Ammon's horn (tissue), 1 donor: ENCODE data around the gene SHQ1.

ENCODE experiments used
- DNase-seq: peaks from one replicate; pipeline ENCODE4 v3.0.0-alpha.2; 2016; ENCODE audit warnings: low spot score

SHQ1 gene

GRCh38 chr3:72848703-72849081, 447 bp upstream of the SHQ1 start:
- DNase-seq, result no peak

GRCh38 chr3:72847282-72847681, 963 bp downstream of the SHQ1 start:
- DNase-seq, result no peak

- DNase-seq, result no peak
These were observed 2.1 kb downstream of the SHQ1 start for GRCh38 chr3:72846166-72846565.

- no peak for DNase-seq
These were observed 3.7 kb downstream of the SHQ1 start for GRCh38 chr3:72844436-72844993.

GRCh38 chr3:72839057-72839456, 9.2 kb downstream of the SHQ1 start:
- no peak for DNase-seq

- peak; percentile 89 for DNase-seq
These were observed 11.3 kb downstream of the SHQ1 start for GRCh38 chr3:72836923-72837322.

- DNase-seq, result no peak
These were observed 11.8 kb downstream of the SHQ1 start for GRCh38 chr3:72836416-72836815.

- DNase-seq, result no peak
These were observed 17.6 kb downstream of the SHQ1 start for GRCh38 chr3:72830452-72831223.

- DNase-seq, result no peak
These were observed 18.5 kb downstream of the SHQ1 start for GRCh38 chr3:72829701-72830100.

GRCh38 chr3:72821161-72821781, 27.0 kb downstream of the SHQ1 start:
- no peak for DNase-seq

- peak; percentile 83 for DNase-seq
These were observed 27.8 kb downstream of the SHQ1 start for GRCh38 chr3:72820415-72820814.

- no peak for DNase-seq
These were observed 29.3 kb downstream of the SHQ1 start for GRCh38 chr3:72818905-72819304.

GRCh38 chr3:72818092-72818773, 30.0 kb downstream of the SHQ1 start:
- DNase-seq, result peak; percentile 59

- DNase-seq, result peak; percentile 32
These were observed 31.3 kb downstream of the SHQ1 start for GRCh38 chr3:72816862-72817355.

GRCh38 chr3:72814308-72814707, 33.9 kb downstream of the SHQ1 start:
- no peak for DNase-seq

GRCh38 chr3:72812201-72812600, 36.0 kb downstream of the SHQ1 start:
- no peak for DNase-seq

GRCh38 chr3:72811571-72811970, 36.7 kb downstream of the SHQ1 start:
- no peak for DNase-seq

- DNase-seq, result no peak
These were observed 37.4 kb downstream of the SHQ1 start for GRCh38 chr3:72810659-72811434.

GRCh38 chr3:72810063-72810462, 38.2 kb downstream of the SHQ1 start:
- no peak for DNase-seq

- DNase-seq, result no peak
These were observed 43.9 kb downstream of the SHQ1 start for GRCh38 chr3:72804361-72804760.

GRCh38 chr3:72803573-72803972, 44.7 kb downstream of the SHQ1 start:
- no peak for DNase-seq

- no peak for DNase-seq
These were observed 46.2 kb downstream of the SHQ1 start for GRCh38 chr3:72802001-72802400.
